Stimulated activated CD8-positive, alpha-beta memory T cell treated with anti-CD3 and anti-CD28 coated beads, Interleukin-15, amount 100 ng/mL, for 48 hours (primary cell): ENCODE measurements around the gene MAP3K9.
A peak's percentile ranks its signal among the peaks of the same experiment; 100 is the strongest.
"Not testable (repeated sequence)": the region's sequence is repeated elsewhere in the genome, so short reads cannot be mapped to it uniquely, and the experiment has no call there.

ENCODE experiments used
- DNase-seq, 2 donors: peaks; one replicate each; pipeline ENCODE4 v3.0.0-alpha.2; 2020; ENCODE audit warnings: low read depth in 2 of 2

Gene MAP3K9

DNA sequence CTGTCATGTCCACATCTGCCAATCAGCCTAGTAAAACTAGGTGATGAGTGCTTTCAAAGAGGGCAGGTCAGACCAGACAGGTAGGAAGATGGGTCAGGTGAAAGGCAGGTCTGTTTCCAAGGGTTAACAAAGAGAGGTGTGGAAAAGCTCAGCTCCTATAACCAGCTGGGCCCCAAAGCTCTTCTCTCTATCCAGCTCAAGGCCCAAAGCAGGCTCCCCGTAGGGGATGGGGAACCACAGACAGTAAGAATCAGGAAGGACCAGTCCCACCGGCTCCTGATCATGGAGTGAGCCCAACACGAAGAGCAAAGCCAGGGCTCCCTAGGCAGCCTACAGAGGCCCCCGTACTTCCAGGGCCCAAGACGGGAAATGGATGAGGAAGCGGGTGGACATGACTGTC, 84.4 kb downstream of the MAP3K9 start:
- no peak for DNase-seq

- no peak for DNase-seq
These were observed 85.2 kb downstream of the MAP3K9 start for GRCh38 chr14:70724110-70724509.

DNA sequence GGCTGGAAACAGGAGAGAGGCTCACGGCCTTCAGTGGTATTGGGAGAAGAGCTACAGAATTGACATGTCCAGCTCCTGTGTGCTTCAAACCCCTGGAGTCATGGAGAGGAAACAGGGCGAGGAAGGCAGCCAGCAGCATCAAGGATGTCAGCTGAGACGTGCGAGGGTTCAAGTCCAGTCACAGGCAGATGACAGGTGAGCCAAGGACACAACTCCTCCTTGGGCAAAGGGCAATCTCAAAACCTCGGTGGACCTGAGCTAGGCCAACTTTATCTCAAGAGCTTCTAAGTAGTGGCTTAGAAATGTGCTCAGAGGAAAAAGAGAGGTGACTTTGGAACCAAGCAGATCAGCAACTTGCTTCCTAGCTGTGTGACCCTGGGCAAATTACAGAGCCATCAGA, 86.0 kb downstream of the MAP3K9 start:
- DNase-seq, result no peak

- DNase-seq, result no peak
These were observed 86.9 kb downstream of the MAP3K9 start for GRCh38 chr14:70722418-70722817.

DNA sequence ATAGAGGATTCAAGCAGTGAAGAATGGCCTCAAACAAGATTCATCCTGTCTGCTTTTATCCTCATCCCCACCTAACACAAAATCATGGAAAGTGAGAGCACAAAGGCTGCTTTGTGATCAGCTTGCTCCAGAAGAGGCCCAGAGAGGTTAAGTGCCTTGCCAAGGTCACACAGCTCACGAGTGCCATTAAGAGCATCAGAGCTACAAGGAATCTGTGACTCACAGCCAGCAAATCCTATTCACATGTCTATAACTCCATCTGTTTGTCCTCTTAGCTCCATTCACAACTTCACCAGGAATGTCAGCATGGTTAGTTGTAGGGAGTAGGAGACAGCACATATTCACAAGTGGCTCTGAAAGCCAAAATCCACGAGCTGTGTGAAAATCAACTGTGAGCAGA, 87.8 kb downstream of the MAP3K9 start:
- DNase-seq, result no peak

GRCh38 chr14:70718383-70719118, 90.8 kb downstream of the MAP3K9 start:
- no peak for DNase-seq

GRCh38 chr14:70716958-70717357, 92.4 kb downstream of the MAP3K9 start:
- DNase-seq, result no peak

GRCh38 chr14:70716483-70716882, 92.8 kb downstream of the MAP3K9 start:
- no peak for DNase-seq

- DNase-seq, result peak; percentile 3 to 8
These were observed 95.2 kb downstream of the MAP3K9 start for GRCh38 chr14:70714055-70714550.

GRCh38 chr14:70713511-70713916, 95.8 kb downstream of the MAP3K9 start:
- no peak for DNase-seq

DNA sequence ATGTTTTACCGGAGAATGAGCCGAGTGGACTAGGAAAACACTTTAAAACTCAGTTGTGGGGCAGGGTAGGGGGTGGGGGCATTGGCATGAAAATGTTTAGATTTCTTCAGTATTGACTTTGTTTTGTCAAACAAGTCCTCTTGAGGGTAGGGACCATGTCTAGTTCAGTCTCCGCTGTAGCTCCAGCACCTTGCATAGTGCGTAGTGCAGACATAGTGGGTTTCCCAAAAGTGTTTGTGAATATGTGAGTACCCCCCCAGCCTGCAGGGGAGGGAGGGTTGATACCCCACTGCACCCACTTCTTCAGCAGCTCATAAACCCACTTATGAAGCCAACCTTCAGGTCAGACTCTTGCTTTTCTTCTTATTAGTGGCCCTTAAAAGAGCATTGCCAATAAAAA, 96.2 kb downstream of the MAP3K9 start:
- no peak for DNase-seq

DNA sequence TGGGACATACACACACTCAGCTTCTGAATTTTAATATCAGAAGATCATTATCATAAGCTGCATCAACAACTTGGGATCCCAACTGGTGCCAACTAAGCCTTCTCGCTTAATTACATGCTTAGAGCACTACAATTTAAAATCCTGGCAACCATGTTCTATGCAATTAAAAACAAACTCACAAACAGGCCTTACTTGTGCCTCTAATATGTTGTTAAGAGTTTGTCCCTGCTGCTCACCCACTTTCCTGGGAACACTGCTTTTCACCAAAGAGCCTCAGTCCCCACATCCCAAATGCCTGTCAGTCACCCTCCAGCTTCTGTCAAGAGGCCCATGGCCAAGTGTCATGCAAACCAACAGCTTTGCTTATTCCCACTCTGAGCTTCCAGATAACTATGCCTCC, 97.9 kb downstream of the MAP3K9 start:
- DNase-seq, result no peak

- no peak for DNase-seq
These were observed 99.5 kb downstream of the MAP3K9 start for GRCh38 chr14:70709726-70710382.

GRCh38 chr14:70708717-70709570, 100.4 kb downstream of the MAP3K9 start:
- no peak for DNase-seq

DNA sequence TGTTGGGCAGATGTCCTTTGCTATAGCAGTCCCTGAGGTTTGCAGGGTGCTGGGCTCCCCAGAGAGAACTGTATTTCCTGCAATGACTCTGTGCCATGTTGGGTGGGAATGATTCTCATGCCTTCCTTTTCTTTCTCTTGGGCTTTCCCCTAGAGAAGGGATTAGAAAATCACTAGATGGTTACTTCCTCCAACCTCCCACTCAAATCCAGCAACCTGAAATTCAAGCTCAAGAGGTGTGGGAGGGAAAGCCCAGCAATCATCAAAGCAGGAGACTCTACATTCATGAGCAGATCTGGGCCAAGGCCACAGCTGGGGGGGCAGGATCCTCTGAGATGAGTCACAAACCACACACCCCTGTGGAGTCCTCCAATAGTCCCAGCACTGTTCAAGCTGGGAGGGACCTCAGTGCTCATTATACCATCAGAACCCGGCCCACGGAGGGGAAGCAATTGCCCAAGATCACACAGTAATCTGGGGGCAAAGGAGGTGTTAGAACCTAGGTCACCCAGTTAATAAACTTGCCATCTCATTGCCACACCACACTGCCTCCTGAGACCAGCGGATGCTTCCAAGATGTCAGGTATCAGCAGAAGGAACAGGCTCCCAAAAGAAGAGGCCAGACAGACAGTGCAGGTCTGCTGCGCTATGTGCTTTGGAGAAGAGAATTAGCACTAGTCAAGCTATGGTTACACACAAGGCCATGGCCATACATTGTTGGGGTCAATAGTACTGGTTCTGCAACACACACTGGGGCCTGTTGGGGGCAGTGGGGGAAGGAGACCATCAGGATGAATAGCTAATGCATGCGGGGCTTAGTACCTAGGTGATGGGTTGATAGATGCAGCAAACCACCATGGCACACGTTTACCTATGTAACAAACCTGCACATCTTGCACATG, 101.9 kb downstream of the MAP3K9 start:
- DNase-seq, result peak; percentile 2 to 23

DNA sequence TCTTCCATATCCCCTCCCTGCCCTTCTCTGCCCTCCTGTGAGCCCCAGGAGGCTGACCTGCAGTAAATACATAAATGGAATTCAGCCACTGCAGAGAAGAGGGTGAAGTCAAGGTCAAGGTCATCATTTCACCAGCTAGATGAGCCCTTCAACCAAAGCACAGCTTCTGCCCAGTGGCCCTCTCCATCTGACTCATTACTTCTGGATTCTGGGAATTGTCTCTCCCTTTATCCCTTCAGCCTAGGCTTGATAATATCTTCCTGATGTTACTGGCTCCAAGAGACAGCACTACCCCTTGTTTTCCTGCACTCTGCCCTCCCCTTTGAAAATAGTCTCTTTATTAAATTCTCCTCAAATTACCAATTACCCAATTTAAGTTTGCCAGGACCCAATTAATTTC, 103.1 kb downstream of the MAP3K9 start:
- DNase-seq, result no peak

DNA sequence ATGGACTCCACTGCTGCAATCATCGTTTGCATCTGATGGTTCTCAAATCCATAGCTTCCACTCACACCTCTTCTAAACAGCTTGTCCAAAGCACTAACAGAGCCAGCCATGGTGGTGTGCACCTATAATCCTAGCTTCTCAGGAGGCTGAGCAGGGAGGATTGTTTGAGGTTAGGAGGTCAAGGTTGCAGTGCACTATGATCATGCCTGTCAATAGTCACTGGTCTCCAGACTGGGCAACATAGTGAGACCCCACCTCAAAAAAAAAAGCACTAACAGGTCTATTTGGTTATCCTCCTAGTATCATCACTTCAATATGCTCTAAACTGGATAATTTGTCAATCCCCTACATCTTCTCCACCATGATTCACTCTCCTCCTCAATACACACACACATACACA, 104.4 kb downstream of the MAP3K9 start:
- no peak for DNase-seq

GRCh38 chr14:70703621-70704168, 105.6 kb downstream of the MAP3K9 start:
- not testable (repeated sequence) for DNase-seq

GRCh38 chr14:70702161-70702560, 107.2 kb downstream of the MAP3K9 start:
- DNase-seq, result no peak

- DNase-seq, result no peak
These were observed 107.7 kb downstream of the MAP3K9 start for GRCh38 chr14:70701610-70702009.

GRCh38 chr14:70700955-70701585, 108.2 kb downstream of the MAP3K9 start:
- DNase-seq, result no peak
